GM10266 (cell line): ENCODE data around the gene NUDT4.
"Not testable (repeated sequence)": the region's sequence is repeated elsewhere in the genome, so short reads cannot be mapped to it uniquely, and the experiment has no call there.

Experiments used
- DNase-seq: peaks from one replicate; pipeline ENCODE4 v3.0.0; 2012; ENCODE audit errors: extremely low spot score
- CTCF ChIP-seq: IDR thresholded peaks from 2 replicates; pipeline ENCODE4 v1.5.1; 2012; ENCODE audit warnings: mild to moderate bottlenecking, low read depth; ENCODE audit not compliant: control insufficient read depth, insufficient read depth; ENCODE audit errors: missing control alignments

NUDT4 gene

GRCh38 chr12:93378998-93379325 is 1.2 kb downstream of the NUDT4 start:
- no peak for TF ChIP-seq CTCF
- DNase-seq, result no peak

GRCh38 chr12:93379326-93379980 is 1.7 kb downstream of the NUDT4 start:
- TF ChIP-seq CTCF, result no peak
- no peak for DNase-seq

- DNase-seq, result no peak
- TF ChIP-seq CTCF, result no peak
Measured at GRCh38 chr12:93379981-93380361, 2.2 kb downstream of the NUDT4 start.

GRCh38 chr12:93380480-93381121 is 2.9 kb downstream of the NUDT4 start:
- no peak for DNase-seq
- peak; percentile 34 for TF ChIP-seq CTCF

GRCh38 chr12:93381161-93381975 is 3.6 kb downstream of the NUDT4 start:
- DNase-seq, result no peak
- no peak for TF ChIP-seq CTCF

GRCh38 chr12:93381976-93382437 is 4.3 kb downstream of the NUDT4 start:
- not testable (repeated sequence) for DNase-seq

GRCh38 chr12:93387780-93388179 is 10.1 kb downstream of the NUDT4 start:
- no peak for TF ChIP-seq CTCF
- no peak for DNase-seq
